Astrocyte of the cerebellum (primary cell): ENCODE data around the gene CYP19A1.
A peak's percentile ranks its signal among the peaks of the same experiment; 100 is the strongest.

Source experiments
- DNase-seq: peaks from one replicate; pipeline ENCODE4 v3.0.0-alpha.2; 2011; ENCODE audit warnings: low read depth
- H3K4me3 ChIP-seq: 2 replicates; pipeline ENCODE4 v1.5.1; 2011; ENCODE audit warnings: mild to moderate bottlenecking, low read depth, low read length, moderate library complexity
- CTCF ChIP-seq: IDR thresholded peaks from 2 replicates; pipeline ENCODE4 v1.5.1; 2012; ENCODE audit warnings: low read length, low read depth, moderate library complexity, mild to moderate bottlenecking; ENCODE audit errors: missing control alignments
- in situ Hi-C: cut with HindIII; loops from 2 replicates; pipeline ENCODE4 v1.10.0; 2017; ENCODE audit warnings: low sequenced_read_pairs

The CYP19A1 gene

GRCh38 chr15:51240066-51240465, 98.3 kb downstream of the CYP19A1 start:
- in situ Hi-C loops = no loop called here
- no peak for DNase-seq
- no peak for TF ChIP-seq CTCF
- H3K4me3 ChIP-seq = no peak overlapping the region

- no peak for DNase-seq
- in situ Hi-C loops = no loop called here
- H3K4me3 ChIP-seq = no peak overlapping the region
- TF ChIP-seq CTCF = no peak
Observed at GRCh38 chr15:51237816-51238215, 100.6 kb downstream of the CYP19A1 start.

GRCh38 chr15:51234176-51234927, 104.0 kb downstream of the CYP19A1 start:
- no peak overlapping the region for H3K4me3 ChIP-seq
- no peak for DNase-seq
- in situ Hi-C loops = no loop called here
- no peak for TF ChIP-seq CTCF

- in situ Hi-C loops = no loop called here
- H3K4me3 ChIP-seq = no peak overlapping the region
- DNase-seq = no peak
- TF ChIP-seq CTCF = no peak
Observed at GRCh38 chr15:51232581-51232980, 105.8 kb downstream of the CYP19A1 start.

- DNase-seq = peak; percentile 13
- in situ Hi-C loops = no loop called here
- TF ChIP-seq CTCF = peak; percentile 49
- no peak overlapping the region for H3K4me3 ChIP-seq
Observed at GRCh38 chr15:51229907-51230330, 108.5 kb downstream of the CYP19A1 start.

- no peak for TF ChIP-seq CTCF
- in situ Hi-C loops = no loop called here
- H3K4me3 ChIP-seq = no peak overlapping the region
- peak; percentile 55 for DNase-seq
Observed at GRCh38 chr15:51227940-51228732, 110.3 kb downstream of the CYP19A1 start.
